ENCODE measurements around the gene TFAP2A.

- TF ChIP-seq ZNF219 (CRISPR knock-in tag; IDR thresholded peaks at IDR 0.05; ENCODE audit: borderline replicate concordance) (no peak), AFF4 (CRISPR knock-in tag; IDR thresholded peaks at IDR 0.05; ENCODE audit: borderline replicate concordance) (no peak), ATF6 (CRISPR knock-in tag; IDR thresholded peaks at IDR 0.05) (no peak), SP1 (CRISPR knock-in tag; conservative IDR thresholded peaks at IDR 0.05) (no peak), ZNF317 (CRISPR knock-in tag; IDR thresholded peaks at IDR 0.05; ENCODE audit: borderline replicate concordance, low read depth) (no peak), CREB1 (CRISPR knock-in tag; IDR thresholded peaks at IDR 0.05) (no peak), E2F4 (CRISPR knock-in tag; IDR thresholded peaks at IDR 0.05; ENCODE audit: borderline replicate concordance, low read depth) (no peak), MLX (CRISPR knock-in tag; IDR thresholded peaks at IDR 0.05) (no peak), FOXJ3 (CRISPR knock-in tag; IDR thresholded peaks at IDR 0.05; ENCODE audit: borderline replicate concordance) (no peak), ZNF423 (CRISPR knock-in tag; IDR thresholded peaks at IDR 0.05) (peak; percentile 79)
- TF ChIP-seq, protein P1, sequence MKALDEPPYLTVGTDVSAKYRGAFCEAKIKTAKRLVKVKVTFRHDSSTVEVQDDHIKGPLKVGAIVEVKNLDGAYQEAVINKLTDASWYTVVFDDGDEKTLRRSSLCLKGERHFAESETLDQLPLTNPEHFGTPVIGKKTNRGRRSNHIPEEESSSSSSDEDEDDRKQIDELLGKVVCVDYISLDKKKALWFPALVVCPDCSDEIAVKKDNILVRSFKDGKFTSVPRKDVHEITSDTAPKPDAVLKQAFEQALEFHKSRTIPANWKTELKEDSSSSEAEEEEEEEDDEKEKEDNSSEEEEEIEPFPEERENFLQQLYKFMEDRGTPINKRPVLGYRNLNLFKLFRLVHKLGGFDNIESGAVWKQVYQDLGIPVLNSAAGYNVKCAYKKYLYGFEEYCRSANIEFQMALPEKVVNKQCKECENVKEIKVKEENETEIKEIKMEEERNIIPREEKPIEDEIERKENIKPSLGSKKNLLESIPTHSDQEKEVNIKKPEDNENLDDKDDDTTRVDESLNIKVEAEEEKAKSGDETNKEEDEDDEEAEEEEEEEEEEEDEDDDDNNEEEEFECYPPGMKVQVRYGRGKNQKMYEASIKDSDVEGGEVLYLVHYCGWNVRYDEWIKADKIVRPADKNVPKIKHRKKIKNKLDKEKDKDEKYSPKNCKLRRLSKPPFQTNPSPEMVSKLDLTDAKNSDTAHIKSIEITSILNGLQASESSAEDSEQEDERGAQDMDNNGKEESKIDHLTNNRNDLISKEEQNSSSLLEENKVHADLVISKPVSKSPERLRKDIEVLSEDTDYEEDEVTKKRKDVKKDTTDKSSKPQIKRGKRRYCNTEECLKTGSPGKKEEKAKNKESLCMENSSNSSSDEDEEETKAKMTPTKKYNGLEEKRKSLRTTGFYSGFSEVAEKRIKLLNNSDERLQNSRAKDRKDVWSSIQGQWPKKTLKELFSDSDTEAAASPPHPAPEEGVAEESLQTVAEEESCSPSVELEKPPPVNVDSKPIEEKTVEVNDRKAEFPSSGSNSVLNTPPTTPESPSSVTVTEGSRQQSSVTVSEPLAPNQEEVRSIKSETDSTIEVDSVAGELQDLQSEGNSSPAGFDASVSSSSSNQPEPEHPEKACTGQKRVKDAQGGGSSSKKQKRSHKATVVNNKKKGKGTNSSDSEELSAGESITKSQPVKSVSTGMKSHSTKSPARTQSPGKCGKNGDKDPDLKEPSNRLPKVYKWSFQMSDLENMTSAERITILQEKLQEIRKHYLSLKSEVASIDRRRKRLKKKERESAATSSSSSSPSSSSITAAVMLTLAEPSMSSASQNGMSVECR (CRISPR knock-in tag; IDR thresholded peaks at IDR 0.05; ENCODE audit: borderline replicate concordance) = no peak; the same call in 1 of the 2 replicates
- TF ChIP-seq, protein P2, sequence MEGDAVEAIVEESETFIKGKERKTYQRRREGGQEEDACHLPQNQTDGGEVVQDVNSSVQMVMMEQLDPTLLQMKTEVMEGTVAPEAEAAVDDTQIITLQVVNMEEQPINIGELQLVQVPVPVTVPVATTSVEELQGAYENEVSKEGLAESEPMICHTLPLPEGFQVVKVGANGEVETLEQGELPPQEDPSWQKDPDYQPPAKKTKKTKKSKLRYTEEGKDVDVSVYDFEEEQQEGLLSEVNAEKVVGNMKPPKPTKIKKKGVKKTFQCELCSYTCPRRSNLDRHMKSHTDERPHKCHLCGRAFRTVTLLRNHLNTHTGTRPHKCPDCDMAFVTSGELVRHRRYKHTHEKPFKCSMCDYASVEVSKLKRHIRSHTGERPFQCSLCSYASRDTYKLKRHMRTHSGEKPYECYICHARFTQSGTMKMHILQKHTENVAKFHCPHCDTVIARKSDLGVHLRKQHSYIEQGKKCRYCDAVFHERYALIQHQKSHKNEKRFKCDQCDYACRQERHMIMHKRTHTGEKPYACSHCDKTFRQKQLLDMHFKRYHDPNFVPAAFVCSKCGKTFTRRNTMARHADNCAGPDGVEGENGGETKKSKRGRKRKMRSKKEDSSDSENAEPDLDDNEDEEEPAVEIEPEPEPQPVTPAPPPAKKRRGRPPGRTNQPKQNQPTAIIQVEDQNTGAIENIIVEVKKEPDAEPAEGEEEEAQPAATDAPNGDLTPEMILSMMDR (IDR thresholded peaks at IDR 0.05) = no peak
- TF ChIP-seq, protein P3, sequence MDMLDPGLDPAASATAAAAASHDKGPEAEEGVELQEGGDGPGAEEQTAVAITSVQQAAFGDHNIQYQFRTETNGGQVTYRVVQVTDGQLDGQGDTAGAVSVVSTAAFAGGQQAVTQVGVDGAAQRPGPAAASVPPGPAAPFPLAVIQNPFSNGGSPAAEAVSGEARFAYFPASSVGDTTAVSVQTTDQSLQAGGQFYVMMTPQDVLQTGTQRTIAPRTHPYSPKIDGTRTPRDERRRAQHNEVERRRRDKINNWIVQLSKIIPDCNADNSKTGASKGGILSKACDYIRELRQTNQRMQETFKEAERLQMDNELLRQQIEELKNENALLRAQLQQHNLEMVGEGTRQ (CRISPR knock-in tag; IDR thresholded peaks at IDR 0.05) = no peak
Observed at GRCh38 chr6:10416863-10417641, 2.2 kb upstream of the TFAP2A start.

Measured in WTC11 (cell line).